ENCODE results near the gene CXXC5.

- TF ChIP-seq CTCF (IDR thresholded peaks at IDR 0.05; ENCODE audit: poor library complexity, severe bottlenecking), result no peak
- TF ChIP-seq POLR2AphosphoS5 (IDR thresholded peaks at IDR 0.05), result no peak
- no peak for TF ChIP-seq EZH2 (IDR thresholded peaks at IDR 0.05; ENCODE audit: borderline replicate concordance, insufficient read depth, low read length, poor library complexity, severe bottlenecking)
- TF ChIP-seq TAF1 (IDR thresholded peaks at IDR 0.05; ENCODE audit: low read depth), result no peak
Measured at GRCh38 chr5:139601429-139601828, 46.7 kb upstream of the CXXC5 start.

All from neural cell (in vitro differentiated cells).